ENCODE results near the gene RELN.
"Not testable (repeated sequence)": the region's sequence is repeated elsewhere in the genome, so short reads cannot be mapped to it uniquely, and the experiment has no call there.

The RELN gene

DNA sequence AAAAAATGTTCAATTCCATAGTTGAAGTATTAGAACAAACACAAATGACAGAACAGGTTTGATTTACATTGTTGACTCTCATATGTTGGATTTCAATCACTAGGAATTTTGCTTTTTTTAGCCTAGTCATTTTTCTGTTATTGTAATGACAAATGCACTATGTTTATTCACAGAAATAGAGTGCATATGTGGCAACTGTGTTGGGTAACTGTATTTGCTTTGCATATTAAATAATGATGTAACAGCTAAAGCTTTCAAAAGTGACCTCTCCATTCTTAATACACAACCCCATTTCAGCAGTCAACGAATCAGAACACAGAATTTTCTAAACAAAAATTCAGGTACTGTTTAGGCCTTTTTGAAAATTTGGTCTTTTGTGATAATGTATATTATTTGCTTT lies 489.5 kb downstream of the RELN start:
- no peak for DNase-seq (ENCODE audit: low spot score)

DNA sequence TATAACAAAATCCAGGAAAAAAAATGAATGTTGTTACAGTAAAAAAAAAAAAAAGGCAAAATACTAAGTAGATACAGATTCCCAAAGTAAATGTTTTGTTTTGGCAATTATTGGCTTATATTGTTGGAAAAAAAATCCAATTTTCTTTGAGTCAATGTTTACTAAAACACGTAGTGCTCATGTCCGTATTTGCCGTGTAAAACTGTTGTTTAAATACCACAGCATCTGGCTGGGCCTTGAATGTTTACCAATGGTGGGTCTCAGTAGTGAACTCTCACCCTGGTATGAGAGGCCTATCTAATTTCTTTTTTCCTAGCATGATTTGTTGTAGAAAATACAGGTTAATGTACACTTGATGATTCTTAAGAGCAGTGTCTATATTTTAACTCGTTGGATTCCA lies 502.0 kb downstream of the RELN start:
- DNase-seq (ENCODE audit: low spot score), result no peak

DNA sequence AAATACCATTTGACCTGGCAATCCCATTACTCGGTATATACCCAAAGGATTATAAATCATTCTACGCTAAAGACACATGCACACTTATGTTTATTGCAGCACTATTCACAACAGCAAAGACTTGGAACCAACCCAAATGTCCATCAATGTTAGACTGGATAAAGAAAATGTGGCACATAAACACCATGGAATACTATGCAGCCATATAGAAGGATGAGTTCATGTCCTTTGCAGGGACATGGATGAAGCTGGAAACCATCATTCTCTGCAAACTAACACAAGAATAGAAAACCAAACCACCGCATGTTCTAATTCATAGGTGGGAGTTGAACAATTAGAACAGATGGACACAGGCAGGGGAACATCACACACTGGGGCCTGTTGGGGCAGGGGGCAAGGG lies 502.6 kb downstream of the RELN start:
- DNase-seq (ENCODE audit: low spot score), result not testable (repeated sequence)

DNA sequence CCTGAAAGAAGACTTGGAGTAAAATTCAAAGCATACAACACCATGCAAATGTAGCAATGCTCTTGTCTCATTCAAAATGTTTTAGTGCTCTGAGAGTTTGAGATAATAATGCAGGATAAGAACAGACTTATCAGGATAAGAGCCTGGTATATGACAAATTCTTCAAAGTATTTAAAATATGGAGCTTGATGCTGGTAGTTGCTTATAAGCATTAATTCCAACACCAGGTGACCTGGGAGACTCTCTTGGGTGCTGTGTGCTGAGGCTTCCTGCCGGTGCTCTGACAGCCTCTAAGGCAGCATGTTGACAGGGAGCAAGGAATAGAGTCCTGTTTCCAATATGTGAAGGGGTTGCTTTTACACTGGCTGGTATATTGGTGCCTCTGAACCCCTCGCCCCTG lies 508.7 kb downstream of the RELN start:
- no peak for DNase-seq (ENCODE audit: low spot score)

DNA sequence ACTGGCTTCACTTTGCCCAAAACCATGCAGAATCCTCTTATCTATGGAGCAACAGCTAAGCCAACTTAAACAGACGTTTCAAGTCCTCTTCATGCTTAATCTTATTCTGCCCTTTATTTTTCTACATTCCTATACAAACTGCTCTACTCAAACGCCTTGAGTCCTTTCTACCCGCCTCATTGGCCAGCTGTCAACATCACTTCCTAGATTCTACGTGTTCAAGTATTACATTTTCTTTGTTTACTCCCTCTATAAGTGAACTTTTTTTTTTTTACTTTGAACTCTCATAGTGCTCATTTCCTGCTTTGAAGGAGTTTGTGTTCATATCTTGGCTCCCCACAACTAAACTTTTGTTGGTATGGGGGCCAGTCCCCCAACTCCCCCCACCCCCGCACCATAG lies 514.5 kb downstream of the RELN start:
- DNase-seq (ENCODE audit: low spot score), result no peak

DNA sequence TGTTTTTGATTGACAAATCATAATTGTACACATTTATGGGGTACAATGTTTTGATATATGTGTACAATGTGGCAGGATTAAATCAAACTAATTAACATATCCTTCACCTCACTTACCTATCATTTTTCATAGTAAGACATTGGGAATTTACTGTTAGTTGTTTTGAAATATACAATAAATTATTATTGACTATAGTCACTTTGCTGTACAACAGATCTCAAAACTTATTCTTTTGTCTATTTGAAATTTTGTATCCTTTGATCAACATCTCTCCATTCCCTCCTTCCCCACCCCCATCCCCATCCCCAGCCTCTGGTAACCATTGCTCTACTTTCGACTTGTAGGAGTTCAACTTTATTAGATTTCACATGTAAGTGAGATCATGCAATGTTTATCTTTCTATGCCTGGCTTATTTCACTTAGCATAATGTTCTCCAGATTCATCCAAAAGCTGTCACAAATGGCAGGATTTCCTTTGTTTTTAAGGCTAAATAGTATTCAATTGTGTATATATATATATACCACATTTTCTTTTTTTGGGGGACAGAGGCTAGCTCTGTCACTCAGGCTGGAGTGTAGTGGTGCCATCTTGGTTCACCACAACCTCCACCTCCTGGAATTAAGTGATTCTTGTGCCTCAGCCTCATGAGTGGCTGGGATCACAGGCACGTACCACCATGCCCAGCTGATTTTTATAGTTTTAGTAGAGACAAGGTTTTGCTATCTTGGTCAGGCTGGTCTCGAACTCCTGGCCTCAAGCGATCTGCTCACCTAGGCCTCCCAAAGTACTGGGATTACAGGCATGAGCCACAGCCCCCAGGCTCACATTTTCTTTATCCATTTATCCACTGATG lies 520.1 kb downstream of the RELN start:
- peak; percentile 32 for DNase-seq (ENCODE audit: low spot score)

DNA sequence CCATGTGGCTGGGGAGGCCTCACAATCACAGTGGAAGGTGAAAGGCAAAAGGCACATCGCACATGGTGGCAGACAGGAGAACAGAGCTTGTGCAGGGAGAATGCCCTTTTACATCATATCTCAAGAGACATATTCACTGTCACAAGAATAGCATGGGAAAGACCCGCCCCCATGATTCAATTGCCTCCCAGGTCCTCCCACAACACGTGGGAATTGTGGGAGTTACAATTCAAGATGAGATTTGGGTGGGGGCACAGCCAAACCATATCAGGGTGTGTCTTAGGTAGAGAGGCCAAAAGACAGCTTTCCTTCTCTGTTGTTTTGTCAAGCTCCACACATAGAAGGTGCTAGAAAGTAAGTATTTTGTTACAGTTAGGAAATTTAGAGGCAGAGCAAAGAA lies 522.6 kb downstream of the RELN start:
- no peak for DNase-seq (ENCODE audit: low spot score)

DNA sequence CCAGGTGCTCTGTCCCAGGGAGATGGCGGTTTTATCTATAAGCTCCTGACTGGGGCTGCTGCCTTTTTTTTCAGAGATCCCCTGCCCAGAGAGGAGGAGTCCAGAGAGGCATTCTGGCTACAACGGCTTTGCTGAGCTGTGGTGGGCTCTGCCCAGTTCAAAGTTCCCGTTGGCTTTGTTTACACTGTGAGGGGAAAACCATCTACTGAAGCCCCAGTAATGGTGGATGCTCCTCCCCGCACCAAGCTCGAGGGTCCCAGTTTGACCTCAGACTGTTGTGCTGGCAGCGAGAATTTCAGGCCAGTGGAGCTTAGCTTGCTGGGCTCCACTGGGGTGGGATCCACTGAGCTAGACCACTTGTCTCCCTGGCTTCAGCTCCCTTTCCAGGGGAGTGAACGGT lies 527.1 kb downstream of the RELN start:
- DNase-seq (ENCODE audit: low spot score), result no peak

DNA sequence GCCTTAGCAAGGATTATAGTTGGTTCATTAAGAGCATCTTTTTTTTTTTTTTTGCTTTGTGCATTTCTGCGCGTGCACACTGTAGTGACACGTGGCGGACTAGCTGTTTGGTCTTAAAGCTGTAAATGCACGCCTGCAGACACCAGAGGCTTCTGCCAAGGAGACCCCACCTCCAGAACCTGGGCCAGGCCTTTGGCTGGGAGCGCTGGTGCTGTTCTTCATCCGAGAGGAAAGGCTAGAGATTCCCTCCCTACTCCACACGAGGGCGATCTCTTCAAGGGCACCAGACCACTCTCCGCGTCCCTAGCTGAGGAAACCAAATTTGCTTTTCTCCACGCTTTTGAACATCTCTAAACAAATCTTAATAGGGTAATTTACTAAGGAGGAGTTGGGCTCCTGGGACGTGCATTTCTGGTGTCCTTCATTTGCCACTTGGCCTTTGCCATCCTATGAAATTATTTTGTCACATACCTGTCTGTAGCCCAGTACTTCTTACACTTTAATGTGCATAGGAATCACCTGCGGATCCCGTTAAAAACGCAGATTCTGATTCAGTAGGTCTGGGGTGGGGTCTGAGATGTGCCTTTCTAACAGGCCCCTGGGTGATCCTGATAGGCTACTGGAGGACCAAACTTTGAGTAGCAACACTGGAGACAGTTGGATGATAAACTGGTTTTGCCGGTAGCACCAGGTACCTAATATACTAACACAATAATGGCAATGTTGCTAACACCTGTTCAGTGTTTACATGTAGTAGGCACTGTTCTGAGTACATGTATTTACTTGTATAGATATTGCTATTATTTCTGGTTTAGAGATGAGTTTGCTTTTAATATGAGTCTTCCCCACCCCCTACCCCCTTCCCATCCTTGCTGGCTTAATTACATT lies 542.1 kb downstream of the RELN start:
- DNase-seq (ENCODE audit: low spot score), result peak; percentile 81

DNA sequence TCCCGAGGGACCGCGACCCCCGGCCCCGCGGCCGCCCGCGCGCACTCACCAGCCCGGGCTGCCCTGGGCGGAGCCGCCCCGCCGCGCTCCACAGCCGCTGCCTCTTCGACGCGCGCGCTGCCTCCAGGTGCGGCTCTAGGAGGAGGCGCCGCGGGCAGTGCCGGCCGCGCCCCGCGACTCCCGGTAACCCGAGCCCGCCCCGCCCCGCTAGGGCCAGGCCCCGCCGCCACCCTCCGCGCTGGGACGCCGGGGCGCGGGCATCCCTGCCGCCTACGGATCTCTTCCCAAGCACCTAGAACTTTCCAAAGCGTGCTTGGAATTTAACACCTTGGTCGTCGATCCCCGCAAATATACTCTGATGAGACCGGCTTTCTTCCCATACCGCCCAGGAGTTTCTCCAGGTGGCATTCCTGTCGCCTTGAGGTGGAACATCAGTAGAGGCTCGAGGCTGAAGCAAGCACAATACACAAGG lies 543.4 kb downstream of the RELN start, which contains the start of gene SLC26A5:
TSS of gene SLC26A5 (minus strand) at position 159 of the 472 bp plus-strand sequence. CDS start 24,693 bp downstream, outside the sequence.
- no peak for DNase-seq (ENCODE audit: low spot score)

DNA sequence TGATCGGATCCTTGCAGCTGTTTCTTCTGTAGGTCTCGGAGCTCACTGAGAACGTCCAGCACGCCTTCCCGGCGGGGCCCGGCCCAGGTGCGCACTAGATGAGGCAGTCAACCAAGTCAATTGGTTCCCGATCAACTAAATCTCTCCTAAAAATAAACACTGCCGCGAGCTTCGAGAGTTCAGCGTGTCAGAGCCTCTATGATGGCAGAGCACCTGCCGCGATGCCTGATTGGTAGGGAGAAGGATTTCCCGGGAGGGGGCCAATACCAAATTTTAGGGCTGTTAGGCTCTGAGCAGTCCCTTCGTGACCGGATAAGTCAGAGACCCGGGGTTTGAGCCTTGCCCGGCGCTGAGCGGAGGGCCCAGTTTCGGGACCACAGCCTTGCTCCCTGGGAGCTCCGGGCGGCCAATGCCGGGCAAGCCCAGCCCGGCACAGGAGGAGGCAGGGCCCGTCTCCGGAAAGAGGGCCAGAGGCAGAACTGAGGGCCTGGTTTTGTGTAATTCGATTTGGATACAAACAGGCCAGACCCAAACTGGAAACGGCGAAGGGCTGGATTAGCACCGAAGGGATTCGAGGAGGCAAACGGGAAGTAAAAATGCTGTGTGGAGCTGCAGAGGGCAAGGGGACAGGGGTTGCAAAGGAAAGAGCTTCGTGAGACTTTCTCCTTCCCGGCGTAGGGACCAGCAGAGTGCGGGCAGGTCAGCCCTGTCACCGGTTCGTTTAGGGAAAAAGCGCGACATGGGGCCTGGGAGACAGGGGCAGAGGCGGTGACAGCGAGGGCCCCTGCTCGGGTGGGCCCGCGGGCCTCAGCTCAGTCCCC lies 544.0 kb downstream of the RELN start:
- peak; percentile 54 for DNase-seq (ENCODE audit: low spot score)

DNA sequence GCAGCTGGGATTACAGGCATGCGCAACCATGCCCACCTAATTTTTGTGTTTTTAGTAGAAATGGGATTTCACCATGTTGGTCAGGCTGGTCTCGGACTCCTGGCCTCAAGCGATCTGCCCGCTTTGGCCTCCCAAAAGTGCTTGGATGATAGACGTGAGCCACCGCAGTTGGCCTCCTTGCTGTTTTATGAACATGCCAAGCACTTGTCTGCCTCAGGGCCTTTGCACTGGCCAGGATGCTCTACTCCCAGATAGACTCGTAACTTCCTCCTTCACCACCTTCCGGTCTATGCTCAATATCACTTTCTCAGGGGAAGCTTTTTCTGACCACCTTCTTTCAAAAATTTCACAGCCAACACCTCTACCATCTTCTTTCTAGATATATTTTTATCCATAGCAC lies 549.8 kb downstream of the RELN start:
- DNase-seq (ENCODE audit: low spot score), result no peak

DNA sequence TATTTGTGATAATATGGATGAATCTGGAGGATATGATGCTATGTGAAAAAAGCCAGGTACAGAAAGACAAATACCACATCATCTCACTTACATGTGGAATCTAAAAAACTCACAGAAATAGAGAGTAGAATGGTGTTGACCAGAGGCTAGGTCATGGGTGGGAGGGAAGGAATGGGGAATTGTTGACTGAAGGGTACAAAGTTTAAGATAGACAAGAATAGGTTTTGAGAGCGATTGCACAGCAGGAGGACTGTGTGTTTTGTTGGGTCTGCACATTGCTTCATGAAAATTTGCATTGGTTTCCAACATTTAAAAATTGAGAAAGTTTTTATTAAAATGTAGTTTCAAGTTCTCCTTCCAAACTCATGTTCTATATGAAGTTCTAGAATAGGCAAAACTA lies 551.8 kb downstream of the RELN start:
- no peak for DNase-seq (ENCODE audit: low spot score)

DNA sequence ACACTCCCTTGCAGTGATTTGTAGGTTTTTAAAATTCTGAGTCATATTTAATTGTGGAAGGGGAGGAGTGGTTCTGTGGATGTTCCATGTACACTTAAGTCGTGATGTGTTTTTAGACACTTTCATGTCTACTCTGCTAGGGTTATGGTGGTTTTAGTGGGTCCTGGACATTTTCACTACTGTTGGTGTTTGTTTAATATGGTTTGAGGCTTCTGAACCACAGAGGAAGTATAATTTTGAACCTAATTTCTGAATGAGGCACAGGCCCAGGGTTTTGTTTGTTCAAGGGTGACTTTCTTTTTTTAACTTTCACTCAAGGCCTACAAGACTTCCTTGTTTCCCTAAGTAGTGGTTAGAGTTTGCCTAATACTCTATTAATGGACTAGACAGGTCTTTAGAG lies 556.7 kb downstream of the RELN start:
- no peak for DNase-seq (ENCODE audit: low spot score)

DNA sequence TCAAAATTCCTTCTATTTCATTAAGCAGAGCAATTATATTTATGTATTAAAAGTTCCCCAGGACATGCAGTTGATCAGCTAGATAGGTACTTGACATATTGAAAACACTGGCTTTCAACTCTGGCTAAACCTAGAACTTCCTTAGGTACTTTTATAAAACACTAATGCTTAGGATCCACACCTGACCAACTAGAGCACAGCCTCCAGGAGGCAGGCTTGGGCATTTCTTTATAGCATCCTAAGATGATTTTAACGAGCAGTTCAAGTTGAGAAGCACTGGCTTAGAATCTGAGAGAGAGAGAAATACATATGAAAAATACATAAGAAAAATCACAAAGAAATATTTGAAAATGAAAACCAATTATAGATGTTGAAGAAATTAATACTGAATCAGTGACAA lies 564.3 kb downstream of the RELN start:
- DNase-seq (ENCODE audit: low spot score), result no peak

DNA sequence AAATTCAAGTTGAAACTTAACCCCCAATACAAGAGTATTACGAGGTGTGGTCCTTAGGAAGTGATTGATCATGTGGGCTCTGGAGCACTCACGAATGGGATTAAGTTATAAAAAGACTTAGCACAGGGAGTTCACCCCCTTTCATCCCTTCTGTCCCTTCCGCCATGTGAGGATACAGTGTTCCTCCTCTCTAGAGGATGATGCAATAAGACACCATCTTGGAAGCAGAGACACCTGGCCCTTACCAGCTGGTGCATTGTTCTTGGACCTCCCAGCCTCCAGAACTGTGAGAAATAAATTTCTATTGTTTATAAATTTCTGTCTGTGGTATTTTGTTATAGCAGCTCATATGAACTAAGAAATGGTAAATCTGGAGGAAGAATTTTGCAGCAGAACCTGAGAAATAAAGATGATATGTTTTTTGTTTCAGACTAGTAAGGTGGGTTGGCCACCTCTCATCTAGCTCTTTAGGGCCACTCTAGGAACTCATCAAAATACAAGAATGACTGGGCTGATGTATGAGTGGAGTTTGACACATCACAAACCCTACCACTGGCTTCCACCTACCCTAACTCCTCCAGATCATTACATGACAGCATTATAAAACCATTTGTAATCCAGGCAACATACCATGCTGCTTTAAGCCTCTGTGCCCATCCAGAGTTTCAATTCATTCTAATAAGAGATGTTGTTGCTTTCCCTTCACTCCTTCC lies 565.8 kb downstream of the RELN start:
- no peak for DNase-seq (ENCODE audit: low spot score)

Small RNA genes within 50 kb of the gene (small RNA-seq; reads per million reads assigned to genes)
- 0 reads per million in 2 experiments for gene RF00019

Measured in SK-N-DZ (cell line).